Activated CD8-positive, alpha-beta memory T cell treated with anti-CD3 and anti-CD28 coated beads, Interleukin-2, amount 10 ng/mL, durations not matched to agents 7 days and 5 days (primary cell): ENCODE results near the gene MCF2L2. TPM values are rescaled to one million over a fixed set of nuclear protein-coding genes. Genes with fewer than 3 reads are reported as not detected.
A peak's percentile ranks its signal among the peaks of the same experiment; 100 is the strongest.
"Not testable (repeated sequence)": the region's sequence is repeated elsewhere in the genome, so short reads cannot be mapped to it uniquely, and the experiment has no call there.

Source experiments
- ATAC-seq: fragments of 150-1000 bp; cut with Tn5 transposase; one replicate; pipeline ENCODE4 v1.10.0; 2021; ENCODE audit warnings: moderate library complexity
- CTCF ChIA-PET: fragments of 350-600 bp; sonication (Branson Sonifier 250); formaldehyde crosslinking; loops from one replicate; lab custom pipeline; 2021; ENCODE audit warnings: antibody characterized with exemption; lab: Charles Lee
- DNase-seq: peaks from one replicate; pipeline ENCODE4 v3.0.0-alpha.2; 2020
- H3K27ac Mint-ChIP-seq: one replicate; pipeline ENCODE4 v1.8.0; 2021; ENCODE audit warnings: mild to moderate bottlenecking, mixed read lengths
- H3K27me3 Mint-ChIP-seq: one replicate; pipeline ENCODE4 v1.8.0; 2021; ENCODE audit warnings: mixed read lengths
- H3K36me3 Mint-ChIP-seq: one replicate; pipeline ENCODE4 v1.8.0; 2021; ENCODE audit warnings: mild to moderate bottlenecking, mixed read lengths
- H3K4me1 Mint-ChIP-seq: one replicate; pipeline ENCODE4 v1.8.0; 2021; ENCODE audit warnings: mixed read lengths
- H3K4me3 Mint-ChIP-seq: one replicate; pipeline ENCODE4 v1.8.0; 2021; ENCODE audit warnings: mild to moderate bottlenecking, moderate library complexity, mixed read lengths
- H3K9me3 Mint-ChIP-seq: one replicate; pipeline ENCODE4 v1.8.0; 2022; ENCODE audit warnings: low read depth, mixed read lengths
- total RNA-seq, 2 experiments: library from RNA; stranded (reverse); gene quantifications; one replicate each; pipeline ENCODE4 v1.2.3, GENCODE V29; 2021

MCF2L2 gene
- 10 to 100 TPM in 1 of 2 experiments, 1 to 10 TPM in 1; 6.0 to 11.4 TPM for total RNA-seq

DNA sequence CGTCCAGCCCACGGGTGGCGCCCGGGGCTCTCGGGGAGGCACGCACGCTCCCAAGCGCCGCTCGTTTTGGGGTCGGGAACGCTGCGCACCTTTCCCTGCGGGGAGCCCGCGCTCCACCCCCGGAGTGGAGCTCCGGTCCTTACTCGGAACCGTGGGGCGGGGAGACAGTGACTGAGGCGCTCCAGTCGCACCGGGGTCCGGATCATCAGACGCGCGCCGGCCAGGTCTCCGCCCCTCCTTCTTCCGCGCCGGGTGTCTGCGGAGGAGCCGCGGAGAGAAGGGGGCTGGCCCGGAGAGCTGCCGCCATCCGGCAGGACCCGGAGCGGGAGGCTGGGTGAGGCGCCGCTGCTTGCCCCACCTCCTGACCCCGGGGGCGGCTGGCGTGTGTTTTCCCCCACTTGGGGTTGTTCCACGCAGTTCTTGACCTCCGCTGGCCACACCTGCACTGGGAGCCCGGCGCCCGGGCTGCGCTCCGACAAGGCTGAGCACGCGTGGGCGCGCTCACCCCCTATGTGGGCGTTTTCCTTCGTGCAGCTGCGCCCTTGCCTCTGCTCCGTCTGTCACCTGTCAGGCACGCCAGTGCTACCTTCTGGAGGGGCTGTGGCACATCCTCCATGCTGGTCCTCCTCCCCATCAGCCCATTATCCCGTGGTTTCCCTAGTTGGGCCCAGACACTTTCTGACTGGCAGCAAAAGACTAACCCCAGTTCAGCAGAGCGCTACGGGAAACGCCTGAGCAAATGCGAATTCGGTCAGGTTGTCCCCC is at the start of gene MCF2L2:
Gene MCF2L2, minus strand, starts transcription at position 173 of the 765 bp plus-strand sequence. CDS start 642 bp downstream, outside the sequence.
- ATAC-seq, result peak; percentile 95
- no peaks in the 10 kb centered on the region for H3K9me3 Mint-ChIP-seq
- H3K4me1 Mint-ChIP-seq, result peaks cover 42% of the 10 kb centered on the region
- peak within 1 kb of the TSS; percentile 82 for H3K4me3 Mint-ChIP-seq
- peak within 1 kb of the TSS; percentile 78 for H3K27ac Mint-ChIP-seq
- H3K27me3 Mint-ChIP-seq, result no peaks in the 10 kb centered on the region
- H3K36me3 Mint-ChIP-seq, result peaks cover 9% of the 10 kb centered on the region
- DNase-seq, result peak; percentile 92
- CTCF ChIA-PET, result interaction anchor here (0.6 to 2.1 kb wide), 8 partner anchors 9 to 824 kb away, joined by 3 to 8 read pairs (median 4); no protein-coding TSS in a partner anchor

- H3K9me3 Mint-ChIP-seq, result no peaks in the 10 kb centered on the region
- H3K36me3 Mint-ChIP-seq, result no peaks in the 10 kb centered on the region
- H3K27me3 Mint-ChIP-seq, result peaks cover 2% of the 10 kb centered on the region
- ATAC-seq (no peak), DNase-seq (peak; percentile 19)
- CTCF ChIA-PET, result interaction anchor here (0.8 to 2.0 kb wide), 2 partner anchors 289 to 316 kb away, joined by 3 to 11 read pairs; no protein-coding TSS in a partner anchor
- H3K4me1 Mint-ChIP-seq, result peaks cover 10% of the 10 kb centered on the region
- no peak overlapping the region for H3K4me3 Mint-ChIP-seq
- no peak overlapping the region for H3K27ac Mint-ChIP-seq
These were observed 49.5 kb upstream of the MCF2L2 start for GRCh38 chr3:183477801-183478456.

DNA sequence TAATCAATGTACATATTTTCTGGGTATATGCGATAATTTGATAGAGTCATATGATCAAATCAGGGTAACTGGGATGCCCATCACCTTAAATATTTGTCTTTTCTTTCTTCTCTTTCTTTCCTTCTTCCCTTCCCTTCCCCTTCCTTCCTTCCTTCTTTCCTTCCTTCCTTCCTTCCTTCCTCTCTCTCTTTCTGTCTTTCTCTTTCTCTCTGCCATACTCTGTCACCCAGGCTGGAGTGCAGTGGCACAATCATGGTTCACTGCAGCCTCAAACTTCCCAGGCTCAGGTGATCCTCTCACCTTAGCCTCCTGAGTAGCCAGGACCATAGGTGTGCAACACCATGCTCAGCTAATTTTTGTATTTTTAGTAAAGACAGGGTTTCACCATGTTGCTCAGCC is 47.3 kb upstream of the MCF2L2 start:
- CTCF ChIA-PET, result interaction anchor here (1.0 to 3.1 kb wide), 2 partner anchors 38 to 291 kb away, joined by 3 to 13 read pairs; no protein-coding TSS in a partner anchor
- not testable (repeated sequence) for H3K9me3 Mint-ChIP-seq, H3K27ac Mint-ChIP-seq, ATAC-seq, DNase-seq, H3K36me3 Mint-ChIP-seq, H3K4me3 Mint-ChIP-seq, H3K27me3 Mint-ChIP-seq, H3K4me1 Mint-ChIP-seq

GRCh38 chr3:183475016-183475763 is 46.8 kb upstream of the MCF2L2 start:
- CTCF ChIA-PET, result interaction anchor here (1.0 to 3.1 kb wide), 3 partner anchors 38 to 292 kb away, joined by 3 to 13 read pairs (median 3); no protein-coding TSS in a partner anchor
- Mint-ChIP-seq H3K27me3 (peaks cover 2% of the 10 kb centered on the region), H3K4me1 (peaks cover under 1% of the 10 kb centered on the region), H3K4me3 (no peak overlapping the region), H3K9me3 (no peaks in the 10 kb centered on the region), H3K36me3 (no peaks in the 10 kb centered on the region), H3K27ac (no peak overlapping the region)
- DNase-seq (peak; percentile 19), ATAC-seq (no peak)

GRCh38 chr3:183473969-183474368 is 45.5 kb upstream of the MCF2L2 start:
- no peak overlapping the region for H3K27ac Mint-ChIP-seq
- no peaks in the 10 kb centered on the region for H3K36me3 Mint-ChIP-seq
- peaks cover 2% of the 10 kb centered on the region for H3K27me3 Mint-ChIP-seq
- no peak overlapping the region for H3K4me3 Mint-ChIP-seq
- ATAC-seq, result no peak
- no peaks in the 10 kb centered on the region for H3K9me3 Mint-ChIP-seq
- DNase-seq, result no peak
- CTCF ChIA-PET, result interaction anchor here (1.0 to 3.1 kb wide), 3 partner anchors 45 to 293 kb away, joined by 3 to 13 read pairs (median 3); no protein-coding TSS in a partner anchor
- H3K4me1 Mint-ChIP-seq, result peaks cover 8% of the 10 kb centered on the region

- CTCF ChIA-PET, result interaction anchor here (1.2 to 1.6 kb wide), 3 partner anchors 81 to 412 kb away, joined by 3 to 6 read pairs (median 5); partner anchors contain the start of gene PARL
- no peak overlapping the region for H3K4me3 Mint-ChIP-seq
- ATAC-seq, result no peak
These were observed 43.7 kb upstream of the MCF2L2 start for GRCh38 chr3:183472155-183472554.

DNA sequence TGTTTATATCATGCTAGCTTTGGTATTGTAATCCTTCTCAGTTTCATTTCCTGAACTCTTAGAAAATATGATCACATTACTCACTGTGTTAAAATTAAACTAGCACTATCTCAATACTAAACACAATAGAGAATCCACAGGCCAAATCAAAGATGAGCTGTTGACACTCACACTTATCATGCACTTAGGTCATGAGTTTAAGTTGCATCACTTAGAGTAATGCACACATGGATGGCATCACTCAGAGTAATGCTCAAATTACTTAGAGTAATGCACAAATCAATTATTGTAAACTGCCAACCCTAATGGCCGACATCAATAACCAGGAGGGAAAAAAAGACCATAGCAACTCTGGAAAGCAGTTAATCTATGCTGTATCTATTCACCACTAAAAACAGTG is 40.0 kb upstream of the MCF2L2 start:
- no peak for ATAC-seq
- CTCF ChIA-PET, result interaction anchor here (0.6 to 2.8 kb wide), 16 partner anchors 10 to 416 kb away, joined by 3 to 15 read pairs (median 4); partner anchors contain the start of gene PARL
- peak overlapping the region; percentile 73 for H3K27ac Mint-ChIP-seq
- peaks cover 1% of the 10 kb centered on the region for H3K36me3 Mint-ChIP-seq
- H3K9me3 Mint-ChIP-seq, result no peaks in the 10 kb centered on the region
- H3K4me3 Mint-ChIP-seq, result no peak overlapping the region
- no peak for DNase-seq
- H3K27me3 Mint-ChIP-seq, result peaks cover 5% of the 10 kb centered on the region
- peaks cover 18% of the 10 kb centered on the region for H3K4me1 Mint-ChIP-seq

More at GRCh38 chr3:183472155-183472554, 43.7 kb upstream of the MCF2L2 start:
- peaks cover 18% of the 10 kb centered on the region for H3K4me1 Mint-ChIP-seq
- peaks cover 1% of the 10 kb centered on the region for H3K36me3 Mint-ChIP-seq
- DNase-seq, result peak; percentile 37
- no peaks in the 10 kb centered on the region for H3K9me3 Mint-ChIP-seq
- H3K27me3 Mint-ChIP-seq, result peaks cover 2% of the 10 kb centered on the region
- H3K27ac Mint-ChIP-seq, result no peak overlapping the region

DNA sequence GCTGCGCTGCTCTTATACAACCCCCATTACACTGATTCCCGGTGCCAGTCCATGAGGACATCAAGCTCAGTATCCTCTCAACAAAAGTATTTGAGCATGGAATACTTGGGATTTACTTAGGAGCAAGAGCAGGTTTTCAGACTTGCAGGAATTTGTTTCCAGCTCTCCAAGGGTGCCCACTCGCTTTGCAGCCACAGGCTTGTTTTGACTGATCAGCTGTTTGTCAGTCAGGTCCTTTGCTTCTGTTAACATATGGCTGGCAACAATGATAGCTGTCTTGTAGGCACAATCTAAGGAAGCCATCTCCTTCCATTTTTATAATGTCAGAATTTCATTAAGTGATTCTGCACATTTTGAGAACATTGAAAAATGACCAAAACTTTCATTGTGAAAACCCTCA is 38.2 kb upstream of the MCF2L2 start:
- H3K36me3 Mint-ChIP-seq, result peaks cover 1% of the 10 kb centered on the region
- no peak overlapping the region for H3K4me3 Mint-ChIP-seq
- H3K27me3 Mint-ChIP-seq, result peaks cover 10% of the 10 kb centered on the region
- H3K9me3 Mint-ChIP-seq, result no peaks in the 10 kb centered on the region
- ATAC-seq (no peak), DNase-seq (no peak)
- CTCF ChIA-PET, result interaction anchor here (1.2 kb wide), 1 partner anchor 301 kb away, joined by 4 read pairs; no protein-coding TSS in a partner anchor
- no peak overlapping the region for H3K27ac Mint-ChIP-seq
- peaks cover 18% of the 10 kb centered on the region for H3K4me1 Mint-ChIP-seq

- DNase-seq, H3K9me3 Mint-ChIP-seq, H3K27ac Mint-ChIP-seq, H3K36me3 Mint-ChIP-seq, CTCF ChIA-PET, H3K4me3 Mint-ChIP-seq, ATAC-seq: not testable (repeated sequence)
- Mint-ChIP-seq H3K4me1 (peaks cover 18% of the 10 kb centered on the region), H3K27me3 (peaks cover 10% of the 10 kb centered on the region)
These were observed 37.3 kb upstream of the MCF2L2 start for GRCh38 chr3:183465710-183466109.

DNA sequence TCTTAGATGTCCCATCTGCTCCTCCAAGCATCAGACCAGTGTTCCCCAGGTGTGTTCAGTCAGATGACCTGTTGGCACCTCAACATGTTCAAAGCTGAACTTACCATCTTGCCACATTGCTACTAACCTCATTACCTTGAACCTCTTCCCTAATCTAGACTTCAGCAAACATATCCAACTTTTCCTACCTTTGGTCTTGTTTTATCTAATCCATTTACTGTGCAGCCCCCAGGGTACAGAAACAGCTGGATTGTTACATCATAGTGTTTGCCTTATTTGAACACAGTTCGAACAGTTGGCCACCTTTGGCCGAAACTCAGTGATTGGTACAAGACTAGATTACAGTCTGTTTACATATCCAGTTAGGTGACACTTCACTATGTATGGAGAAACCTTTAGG is 36.1 kb upstream of the MCF2L2 start:
- H3K27ac Mint-ChIP-seq, result no peak overlapping the region
- H3K4me1 Mint-ChIP-seq, result peaks cover 14% of the 10 kb centered on the region
- ATAC-seq (no peak), DNase-seq (no peak)
- H3K9me3 Mint-ChIP-seq, result no peaks in the 10 kb centered on the region
- H3K27me3 Mint-ChIP-seq, result peaks cover 10% of the 10 kb centered on the region
- H3K36me3 Mint-ChIP-seq, result peaks cover 1% of the 10 kb centered on the region
- CTCF ChIA-PET, result interaction anchor here (0.9 to 1.0 kb wide), 2 partner anchors 19 to 302 kb away, joined by 3 to 4 read pairs; no protein-coding TSS in a partner anchor
- H3K4me3 Mint-ChIP-seq, result no peak overlapping the region

DNA sequence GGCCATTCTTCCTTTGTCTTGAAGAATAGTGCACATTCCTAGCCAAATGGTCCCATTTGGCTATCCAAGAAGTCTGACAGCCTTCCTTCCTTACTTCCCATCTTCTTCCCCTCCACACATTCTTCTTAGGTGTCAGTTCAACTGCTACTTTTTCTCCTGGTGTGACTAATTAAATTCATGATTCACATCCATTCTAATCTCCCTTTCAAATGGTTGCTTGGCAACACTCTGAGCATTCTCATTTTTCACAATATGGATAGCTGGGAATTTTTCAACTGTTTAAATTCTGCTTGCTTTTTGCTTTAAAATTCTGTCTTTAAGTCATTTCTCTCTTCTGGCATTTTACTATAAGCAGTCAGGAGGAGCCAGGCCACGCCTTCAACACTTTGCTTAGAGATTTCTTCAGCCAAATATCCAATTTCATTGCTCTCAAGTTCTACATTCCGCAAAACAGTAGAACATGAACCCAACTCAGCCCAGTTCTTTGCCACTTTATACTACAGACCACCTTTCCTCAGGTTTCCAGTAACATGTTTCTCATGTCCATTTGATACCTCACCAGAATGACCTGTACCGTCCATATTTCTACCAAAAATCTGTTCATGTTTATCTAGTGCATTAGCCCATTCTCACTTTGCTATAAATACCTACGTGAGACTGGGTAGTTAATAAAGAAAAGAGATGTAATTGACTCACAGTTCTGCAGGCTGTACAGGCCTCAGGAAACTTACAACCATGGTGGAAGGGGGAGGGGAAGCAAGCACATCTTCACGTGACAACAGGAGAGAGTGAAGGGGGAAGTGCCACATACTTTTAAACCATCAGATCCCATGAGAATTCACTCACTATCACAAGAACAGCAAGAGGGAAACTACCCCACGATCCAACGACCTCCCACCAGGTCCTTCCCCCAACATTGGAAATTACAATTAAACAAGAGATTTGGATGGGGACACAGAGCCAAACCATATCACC is 31.9 kb upstream of the MCF2L2 start:
- no peak for ATAC-seq
- Mint-ChIP-seq H3K4me1 (no peaks in the 10 kb centered on the region), H3K9me3 (no peaks in the 10 kb centered on the region), H3K27ac (no peak overlapping the region), H3K36me3 (no peaks in the 10 kb centered on the region), H3K4me3 (no peak overlapping the region), H3K27me3 (peaks cover 5% of the 10 kb centered on the region)
- CTCF ChIA-PET, result no interaction called here
- DNase-seq, result no peak

- Mint-ChIP-seq H3K4me1 (no peaks in the 10 kb centered on the region), H3K27me3 (no peaks in the 10 kb centered on the region), H3K9me3 (no peaks in the 10 kb centered on the region), H3K4me3 (no peak overlapping the region), H3K36me3 (peaks cover 7% of the 10 kb centered on the region), H3K27ac (no peak overlapping the region)
- DNase-seq, result no peak
- CTCF ChIA-PET, result no interaction called here
- ATAC-seq, result no peak
These were observed 26.7 kb upstream of the MCF2L2 start for GRCh38 chr3:183455089-183455488.
